RKO (cell line): ENCODE data around the gene SPINT3.

Source experiments
- DNase-seq: peaks from one replicate; pipeline ENCODE4 v3.0.0-alpha.2; 2016; ENCODE audit warnings: low spot score

SPINT3 gene

GRCh38 chr20:45515147-45515913 is at the start of gene SPINT3:
Gene SPINT3, minus strand, starts transcription at chr20:45515622. Its CDS starts 14 bp downstream, at chr20:45515608.
- no peak for DNase-seq

GRCh38 chr20:45564760-45565276 is 49.4 kb upstream of the SPINT3 start:
- no peak for DNase-seq

- no peak for DNase-seq
Measured at GRCh38 chr20:45555198-45555597, 39.8 kb upstream of the SPINT3 start.

GRCh38 chr20:45552456-45552855 is 37.0 kb upstream of the SPINT3 start:
- DNase-seq: no peak

GRCh38 chr20:45550765-45551164 is 35.3 kb upstream of the SPINT3 start:
- no peak for DNase-seq

- no peak for DNase-seq
Measured at GRCh38 chr20:45548410-45548809, 33.0 kb upstream of the SPINT3 start.

- no peak for DNase-seq
Measured at GRCh38 chr20:45547206-45547770, 31.9 kb upstream of the SPINT3 start, which contains the start of gene EPPIN. Gene EPPIN, minus strand, starts transcription at chr20:45547401. Its CDS starts 44 bp downstream, at chr20:45547357.

GRCh38 chr20:45545754-45546453 is 30.5 kb upstream of the SPINT3 start:
- peak; percentile 58 for DNase-seq

GRCh38 chr20:45545351-45545750 is 29.9 kb upstream of the SPINT3 start:
- DNase-seq: no peak

- DNase-seq: no peak
Measured at GRCh38 chr20:45539382-45539781, 24.0 kb upstream of the SPINT3 start, which contains the start of gene WFDC6. Gene WFDC6, minus strand, starts transcription at chr20:45539482. Its CDS starts 75 bp downstream, at chr20:45539407.

GRCh38 chr20:45538209-45538799 is 22.9 kb upstream of the SPINT3 start:
- DNase-seq: no peak

- DNase-seq: no peak
Measured at GRCh38 chr20:45527294-45527693, 11.9 kb upstream of the SPINT3 start.

- no peak for DNase-seq
Measured at GRCh38 chr20:45523821-45524220, 8.4 kb upstream of the SPINT3 start.

- no peak for DNase-seq
Measured at GRCh38 chr20:45518282-45518681, 2.9 kb upstream of the SPINT3 start.

GRCh38 chr20:45510242-45510862 is 5.1 kb downstream of the SPINT3 start:
- DNase-seq: no peak

GRCh38 chr20:45509091-45509490 is 6.3 kb downstream of the SPINT3 start:
- DNase-seq: no peak

- DNase-seq: no peak
Measured at GRCh38 chr20:45508068-45508886, 7.1 kb downstream of the SPINT3 start.

- peak; percentile 34 for DNase-seq
Measured at GRCh38 chr20:45507011-45507820, 8.2 kb downstream of the SPINT3 start.

GRCh38 chr20:45506398-45506797 is 9.0 kb downstream of the SPINT3 start:
- no peak for DNase-seq

- DNase-seq: no peak
Measured at GRCh38 chr20:45503403-45503802, 12.0 kb downstream of the SPINT3 start.
